Smooth muscle cell (in vitro differentiated cells): ENCODE data around the gene AZIN2. TPM values are rescaled to one million over a fixed set of nuclear protein-coding genes. Genes with fewer than 3 reads are reported as not detected.

ENCODE experiments used
- DNase-seq: peaks from one replicate; lab custom pipeline; 2025; ENCODE audit not compliant: unreplicated experiment; lab: John Stamatoyannopoulos, UW
- H2AFZ ChIP-seq: fragments of 200-600 bp; sonication (generic); 2 replicates; pipeline ENCODE4 v1.6.0; 2016; ENCODE audit warnings: antibody characterized with exemption, low read depth, mild to moderate bottlenecking
- H3F3A ChIP-seq: fragments of 200-600 bp; sonication (generic); 2 replicates; pipeline ENCODE4 v1.6.0; 2017; ENCODE audit warnings: antibody characterized with exemption, low read depth
- H3K27ac ChIP-seq: fragments of 200-600 bp; sonication (generic); 2 replicates; pipeline ENCODE4 v1.5.1; 2016; ENCODE audit warnings: low read depth, mild to moderate bottlenecking
- H3K27me3 ChIP-seq: fragments of 200-600 bp; sonication (generic); 2 replicates; pipeline ENCODE4 v1.6.1; 2016; ENCODE audit warnings: low read depth, mild to moderate bottlenecking
- H3K36me3 ChIP-seq: fragments of 200-600 bp; sonication (generic); 2 replicates; pipeline ENCODE4 v1.5.1; 2016; ENCODE audit warnings: low read depth
- H3K4me1 ChIP-seq: fragments of 200-600 bp; sonication (generic); 2 replicates; pipeline ENCODE4 v1.5.1; 2016; ENCODE audit warnings: low read depth
- H3K4me2 ChIP-seq: fragments of 200-600 bp; sonication (generic); 2 replicates; pipeline ENCODE4 v1.6.0; 2016; ENCODE audit warnings: mild to moderate bottlenecking
- H3K4me3 ChIP-seq: fragments of 200-600 bp; sonication (generic); 2 replicates; pipeline ENCODE4 v1.5.1; 2016; ENCODE audit warnings: mild to moderate bottlenecking
- H3K79me2 ChIP-seq: fragments of 200-600 bp; sonication (generic); 2 replicates; pipeline ENCODE4 v1.6.0; 2016; ENCODE audit warnings: low read depth, mild to moderate bottlenecking
- H3K9ac ChIP-seq: fragments of 200-600 bp; sonication (generic); 2 replicates; pipeline ENCODE4 v1.6.0; 2016; ENCODE audit warnings: low read depth
- H3K9me3 ChIP-seq: fragments of 200-600 bp; sonication (generic); replicated peaks from 2 replicates; pipeline ENCODE4 v1.5.1; 2016; ENCODE audit warnings: low read depth
- H4K20me1 ChIP-seq: fragments of 200-600 bp; sonication (generic); 2 replicates; pipeline ENCODE4 v1.6.0; 2016; ENCODE audit warnings: low read depth
- CTCF ChIP-seq: fragments of 200-600 bp; sonication (generic); IDR thresholded peaks from 2 replicates; pipeline ENCODE4 v1.5.1; 2017; ENCODE audit warnings: borderline replicate concordance, mild to moderate bottlenecking, antibody characterized with exemption; ENCODE audit not compliant: insufficient read depth, poor library complexity, severe bottlenecking
- WGBS: methylation state at CpG from one replicate; pipeline ENCODE4 v1.1.7; 2016; ENCODE audit warnings: low lambda C conversion rate; 5-methylcytosine and 5-hydroxymethylcytosine counted together
- polyA plus RNA-seq: library from polyadenylated mRNA; unstranded; fragments of >200 nt; fragmentation: Nextera tagmentation; extraction: Ambion mirVana; gene quantifications from 2 replicates; pipeline ENCODE4 v1.2.1, GENCODE V29; 2016
- total RNA-seq: library from RNA; depleted of rRNA; stranded (reverse); fragments of >200 nt; gene quantifications from 2 replicates; pipeline ENCODE4 v1.2.3, GENCODE V29; 2014

The AZIN2 gene
- total and polyA plus RNA-seq, 2 experiments from 2014 or later: 7.9 to 33.5 TPM

GRCh38 chr1:33141781-33142180 lies 60.8 kb downstream of the AZIN2 start:
- H3K9me3 ChIP-seq: no peaks in the 10 kb centered on the region
- H3K27me3 ChIP-seq: no peaks in the 10 kb centered on the region
- H3K4me1 ChIP-seq: peaks cover 19% of the 10 kb centered on the region
- no peak for DNase-seq
- H4K20me1 ChIP-seq: no peaks in the 10 kb centered on the region
- H3F3A ChIP-seq: no peaks in the 10 kb centered on the region
- no peaks in the 10 kb centered on the region for H3K79me2 ChIP-seq
- no peaks in the 10 kb centered on the region for H3K36me3 ChIP-seq
- H2AFZ ChIP-seq: no peak overlapping the region
- H3K4me3 ChIP-seq: no peak overlapping the region
- H3K4me2 ChIP-seq: no peak overlapping the region
- H3K9ac ChIP-seq: no peak overlapping the region
- no peak for TF ChIP-seq CTCF
- 50% methylated on average over 3 of the region's 3 CpGs for WGBS
- H3K27ac ChIP-seq: no peak overlapping the region

GRCh38 chr1:33142483-33143064 lies 61.6 kb downstream of the AZIN2 start:
- DNase-seq: no peak
- no peaks in the 10 kb centered on the region for H3F3A ChIP-seq

GRCh38 chr1:33143176-33143575 lies 62.2 kb downstream of the AZIN2 start:
- no peaks in the 10 kb centered on the region for H3K36me3 ChIP-seq
- WGBS: 47% methylated on average over 4 of the region's 4 CpGs

More at GRCh38 chr1:33142483-33143064, 61.6 kb downstream of the AZIN2 start:
- Histone ChIP-seq H3K9ac (no peak overlapping the region), H4K20me1 (no peaks in the 10 kb centered on the region), H3K4me1 (peaks cover 19% of the 10 kb centered on the region), H3K27ac (no peak overlapping the region), H3K9me3 (no peaks in the 10 kb centered on the region), H3K4me2 (peak overlapping the region; percentile 14), H3K27me3 (no peaks in the 10 kb centered on the region), H3K4me3 (no peak overlapping the region), H2AFZ (no peak overlapping the region), H3K36me3 (no peaks in the 10 kb centered on the region), H3K79me2 (no peaks in the 10 kb centered on the region)
- TF ChIP-seq CTCF: no peak
- 71% methylated on average over 7 of the region's 7 CpGs for WGBS

More at GRCh38 chr1:33143176-33143575, 62.2 kb downstream of the AZIN2 start:
- TF ChIP-seq CTCF: no peak
- H3K27me3 ChIP-seq: no peaks in the 10 kb centered on the region
- H4K20me1 ChIP-seq: no peaks in the 10 kb centered on the region
- no peak overlapping the region for H2AFZ ChIP-seq
- H3K27ac ChIP-seq: no peak overlapping the region
- H3K4me3 ChIP-seq: no peak overlapping the region
- DNase-seq: no peak
- no peaks in the 10 kb centered on the region for H3K9me3 ChIP-seq
- H3K9ac ChIP-seq: no peak overlapping the region
- no peaks in the 10 kb centered on the region for H3K79me2 ChIP-seq
- no peaks in the 10 kb centered on the region for H3F3A ChIP-seq
- H3K4me1 ChIP-seq: peaks cover 19% of the 10 kb centered on the region
- peak overlapping the region; percentile 75 for H3K4me2 ChIP-seq
